ENCODE results near the gene CAPRIN1. TPM values are rescaled to one million over a fixed set of nuclear protein-coding genes. Genes with fewer than 3 reads are reported as not detected.

The CAPRIN1 gene
- total RNA-seq, 2 donors from 2014 or later = 151 to 262 TPM

DNA sequence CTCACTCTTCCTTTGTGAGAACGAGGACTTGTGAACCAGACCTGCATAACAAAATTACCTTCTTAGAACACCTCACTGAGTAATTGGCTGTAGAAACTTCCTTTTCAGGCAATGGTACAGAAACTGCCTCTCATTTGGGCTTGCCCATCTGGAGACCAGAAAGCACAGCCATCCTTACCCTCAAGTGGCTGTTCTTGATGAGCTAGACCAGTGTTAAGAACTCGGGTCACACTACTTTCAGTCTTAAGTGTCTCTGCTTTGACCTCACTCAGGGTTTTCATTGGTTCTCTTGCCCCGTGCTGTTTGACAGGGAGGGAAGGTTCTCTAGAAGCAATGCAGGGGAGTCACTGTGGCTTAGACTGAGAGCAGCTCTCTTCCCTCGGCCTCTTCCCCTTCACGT is 83.2 kb downstream of the CAPRIN1 start:
- H3K4me1 Mint-ChIP-seq = peaks cover 4% of the 10 kb centered on the region
- no peak overlapping the region for H3K4me3 Mint-ChIP-seq
- H3K27ac Mint-ChIP-seq = no peak overlapping the region
- peak; percentile 73 for ATAC-seq (replicated peaks)
- no peaks in the 10 kb centered on the region for H3K27me3 Mint-ChIP-seq
- peaks cover 100% of the 10 kb centered on the region for H3K36me3 Mint-ChIP-seq (ENCODE audit: low read depth)
- no peaks in the 10 kb centered on the region for H3K9me3 Mint-ChIP-seq

DNA sequence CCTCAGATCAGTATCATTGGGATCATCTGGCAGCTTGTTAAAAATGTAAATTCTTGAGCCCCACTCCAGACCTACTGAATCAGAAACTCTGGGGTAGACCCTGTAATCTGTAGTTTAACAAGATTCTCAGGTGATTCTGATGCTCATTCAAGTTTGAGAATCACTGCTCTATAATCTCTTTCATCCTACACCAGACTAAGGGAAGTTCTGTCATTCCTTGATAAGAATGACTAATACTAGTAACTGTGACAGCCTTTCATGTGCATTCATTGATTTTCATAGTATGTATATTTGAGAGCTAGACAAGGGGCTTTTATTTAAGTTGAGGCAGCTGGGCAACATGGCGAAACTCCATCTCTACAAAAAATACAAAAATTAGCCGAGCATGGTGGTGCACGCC is 83.9 kb downstream of the CAPRIN1 start:
- H3K27ac Mint-ChIP-seq = peak overlapping the region; percentile 65
- H3K4me1 Mint-ChIP-seq = peaks cover 4% of the 10 kb centered on the region
- H3K36me3 Mint-ChIP-seq (ENCODE audit: low read depth) = peaks cover 100% of the 10 kb centered on the region
- no peaks in the 10 kb centered on the region for H3K9me3 Mint-ChIP-seq
- ATAC-seq (replicated peaks) = peak; percentile 82
- no peaks in the 10 kb centered on the region for H3K27me3 Mint-ChIP-seq
- H3K4me3 Mint-ChIP-seq = no peak overlapping the region

DNA sequence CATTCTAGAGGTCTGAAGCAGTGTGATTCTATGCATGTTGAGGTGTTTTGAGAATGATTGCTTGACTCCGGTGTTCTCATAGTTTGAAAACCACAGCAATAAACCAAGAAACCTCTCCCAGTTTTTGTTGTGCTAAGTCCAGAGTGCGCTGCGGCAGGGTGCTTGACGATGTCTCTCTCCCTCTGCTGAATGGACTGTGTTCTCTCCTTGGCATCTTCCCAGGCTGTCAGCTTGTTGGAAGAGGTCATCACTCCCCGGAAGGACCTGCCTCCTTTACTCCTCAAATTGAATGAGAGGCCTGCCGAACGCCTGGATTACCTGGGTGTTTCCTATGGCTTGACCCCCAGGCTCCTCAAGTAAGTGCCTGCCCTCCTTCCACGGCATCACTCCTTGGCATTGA is 84.9 kb downstream of the CAPRIN1 start:
- Mint-ChIP-seq H3K27ac (no peak overlapping the region), H3K9me3 (no peaks in the 10 kb centered on the region), H3K27me3 (no peaks in the 10 kb centered on the region), H3K36me3 (ENCODE audit: low read depth) (peaks cover 100% of the 10 kb centered on the region), H3K4me3 (no peak overlapping the region), H3K4me1 (peaks cover 4% of the 10 kb centered on the region)
- ATAC-seq (replicated peaks) = no peak

DNA sequence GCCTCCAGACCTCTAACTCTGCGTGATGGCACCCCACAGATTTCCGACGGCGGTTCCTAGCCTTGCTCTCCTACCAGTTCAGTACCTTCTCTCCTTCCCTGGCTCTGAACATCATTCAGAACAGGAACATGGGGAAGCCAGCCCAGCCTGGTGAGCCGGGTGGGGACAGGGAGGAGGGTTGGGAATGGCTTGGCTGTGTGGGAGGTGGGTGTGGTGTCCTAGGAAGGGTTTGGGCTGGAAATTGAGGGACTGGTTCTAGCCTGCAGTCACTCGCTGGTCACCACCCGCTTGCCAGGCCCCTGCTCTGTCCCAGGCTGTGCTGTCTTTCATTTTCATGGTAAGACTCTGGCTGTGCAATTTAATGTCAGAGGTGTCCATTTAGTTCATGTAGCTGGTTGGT is 87.8 kb downstream of the CAPRIN1 start:
- Mint-ChIP-seq H3K4me3 (no peak overlapping the region), H3K27me3 (no peaks in the 10 kb centered on the region), H3K27ac (no peak overlapping the region), H3K9me3 (no peaks in the 10 kb centered on the region), H3K4me1 (peaks cover 4% of the 10 kb centered on the region), H3K36me3 (ENCODE audit: low read depth) (peaks cover 100% of the 10 kb centered on the region)
- ATAC-seq (replicated peaks) = no peak

DNA sequence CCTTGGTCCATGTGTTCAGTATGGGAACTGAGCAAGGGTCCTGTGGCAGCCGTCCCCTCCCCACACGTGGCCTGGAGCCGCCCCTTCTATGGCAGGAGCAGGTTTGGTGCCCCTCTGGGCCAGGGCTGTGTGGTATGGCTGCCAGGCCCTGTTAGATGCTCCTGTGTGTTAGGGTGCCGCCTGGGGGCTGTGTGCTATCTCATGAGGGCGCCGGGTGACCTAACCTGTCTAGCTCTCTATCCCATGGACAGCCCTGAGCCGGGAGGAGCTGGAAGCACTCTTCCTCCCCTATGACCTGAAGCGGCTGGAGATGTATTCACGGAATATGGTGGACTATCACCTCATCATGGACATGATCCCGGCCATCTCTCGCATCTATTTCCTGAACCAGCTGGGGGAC is 88.6 kb downstream of the CAPRIN1 start:
- H3K36me3 Mint-ChIP-seq (ENCODE audit: low read depth) = peaks cover 100% of the 10 kb centered on the region
- no peak for ATAC-seq (replicated peaks)
- no peak overlapping the region for H3K27ac Mint-ChIP-seq

DNA sequence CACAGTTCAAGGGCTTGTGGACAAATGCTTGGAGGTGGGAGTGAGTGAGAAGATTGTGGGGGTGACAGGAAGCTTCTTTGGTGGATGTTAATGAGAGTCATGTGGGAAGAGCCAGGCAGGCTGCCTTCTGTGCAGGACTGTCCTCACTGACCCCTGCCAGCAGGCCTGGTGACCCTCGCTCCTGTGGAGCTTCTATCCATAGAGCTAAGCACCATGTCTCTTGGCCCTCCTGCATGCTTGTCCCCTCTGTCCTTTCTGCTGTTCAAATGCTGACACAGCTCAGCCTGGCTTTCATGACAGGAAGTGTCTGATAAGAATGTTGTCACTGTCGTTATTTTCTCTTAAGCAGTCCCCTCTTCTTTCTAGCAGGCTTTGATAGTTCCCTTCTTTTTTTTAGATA is 91.5 kb downstream of the CAPRIN1 start:
- Mint-ChIP-seq H3K27ac (no peak overlapping the region), H3K4me3 (no peak overlapping the region), H3K36me3 (ENCODE audit: low read depth) (peaks cover 100% of the 10 kb centered on the region), H3K27me3 (no peaks in the 10 kb centered on the region), H3K9me3 (no peaks in the 10 kb centered on the region), H3K4me1 (no peaks in the 10 kb centered on the region)
- no peak for ATAC-seq (replicated peaks)

More for the DNA sequence above, 88.6 kb downstream of the CAPRIN1 start:
- Mint-ChIP-seq H3K9me3 (no peaks in the 10 kb centered on the region), H3K4me1 (peaks cover 4% of the 10 kb centered on the region), H3K4me3 (no peak overlapping the region), H3K27me3 (no peaks in the 10 kb centered on the region)

DNA sequence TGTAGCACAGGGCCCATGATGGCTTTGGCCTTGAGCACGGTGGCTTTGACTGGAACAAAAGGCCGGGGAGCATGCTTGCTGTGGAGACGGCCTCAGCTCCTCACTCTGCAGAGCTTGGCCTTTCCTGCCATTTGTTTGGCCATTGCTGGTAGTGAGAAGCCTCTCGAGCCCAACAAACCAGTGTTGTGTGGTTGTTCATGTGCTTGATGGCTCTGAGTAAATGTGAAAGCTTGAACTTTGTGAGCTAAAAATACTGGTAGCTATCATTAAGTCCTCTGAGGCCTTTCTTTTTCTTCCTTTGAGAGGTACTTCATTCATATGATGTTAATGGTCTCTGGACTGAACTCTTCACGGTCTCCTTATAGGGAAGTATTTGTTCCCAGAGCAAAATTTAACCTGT is 93.5 kb downstream of the CAPRIN1 start:
- Mint-ChIP-seq H3K4me3 (no peak overlapping the region), H3K36me3 (ENCODE audit: low read depth) (peaks cover 99% of the 10 kb centered on the region), H3K9me3 (no peaks in the 10 kb centered on the region), H3K27me3 (no peaks in the 10 kb centered on the region), H3K27ac (no peak overlapping the region), H3K4me1 (no peaks in the 10 kb centered on the region)
- no peak for ATAC-seq (replicated peaks)

DNA sequence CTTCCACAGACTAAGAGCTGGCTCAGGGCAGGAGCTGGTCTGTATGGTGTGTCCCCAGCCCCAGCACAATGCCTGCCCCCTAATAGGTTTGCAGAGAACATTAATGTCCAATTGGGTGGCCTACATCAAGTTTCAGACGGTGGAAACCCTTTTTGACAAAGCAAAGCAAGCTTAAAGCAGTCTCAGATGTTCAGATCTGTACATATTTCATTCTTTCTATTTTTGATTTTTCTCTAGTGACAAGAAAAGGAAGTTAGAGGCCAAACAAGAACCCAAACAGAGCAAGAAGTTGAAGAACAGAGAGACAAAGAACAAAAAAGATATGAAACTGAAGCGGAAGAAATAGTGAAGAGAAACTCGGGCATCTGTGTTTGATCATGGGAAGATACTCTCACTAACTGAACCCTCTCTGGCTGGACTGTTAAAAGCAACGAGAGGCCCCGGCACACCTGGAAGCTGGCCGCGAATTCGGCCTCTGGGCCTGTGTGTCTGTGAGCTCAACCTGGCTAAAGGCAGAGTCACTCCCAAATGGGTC is 94.4 kb downstream of the CAPRIN1 start:
- Mint-ChIP-seq H3K9me3 (no peaks in the 10 kb centered on the region), H3K27me3 (no peaks in the 10 kb centered on the region), H3K36me3 (ENCODE audit: low read depth) (peaks cover 99% of the 10 kb centered on the region), H3K4me1 (no peaks in the 10 kb centered on the region), H3K27ac (no peak overlapping the region), H3K4me3 (no peak overlapping the region)
- no peak for ATAC-seq (replicated peaks)

DNA sequence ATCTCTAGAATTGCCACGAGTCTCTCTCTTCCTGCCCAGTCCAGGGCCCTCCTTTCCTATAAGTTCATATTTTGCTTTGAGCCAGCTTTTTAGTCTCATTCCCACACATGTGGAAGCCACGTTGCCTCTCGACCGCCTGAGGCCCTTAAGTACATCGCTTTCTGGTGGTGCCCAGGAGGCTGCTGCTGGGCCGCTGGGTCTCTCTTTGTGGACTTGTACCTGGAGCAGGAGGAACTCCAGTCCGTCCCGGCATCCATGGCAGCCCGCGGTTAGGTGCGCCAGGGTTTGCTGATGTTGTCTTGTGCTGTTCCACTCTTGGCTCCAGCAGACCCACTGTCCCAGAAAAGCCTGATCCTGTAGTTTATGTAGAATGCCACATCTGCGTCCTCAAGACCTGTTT is 94.9 kb downstream of the CAPRIN1 start:
- Mint-ChIP-seq H3K27me3 (no peaks in the 10 kb centered on the region), H3K4me1 (no peaks in the 10 kb centered on the region), H3K9me3 (no peaks in the 10 kb centered on the region), H3K27ac (no peak overlapping the region), H3K36me3 (ENCODE audit: low read depth) (peaks cover 95% of the 10 kb centered on the region), H3K4me3 (no peak overlapping the region)
- ATAC-seq (replicated peaks) = no peak

DNA sequence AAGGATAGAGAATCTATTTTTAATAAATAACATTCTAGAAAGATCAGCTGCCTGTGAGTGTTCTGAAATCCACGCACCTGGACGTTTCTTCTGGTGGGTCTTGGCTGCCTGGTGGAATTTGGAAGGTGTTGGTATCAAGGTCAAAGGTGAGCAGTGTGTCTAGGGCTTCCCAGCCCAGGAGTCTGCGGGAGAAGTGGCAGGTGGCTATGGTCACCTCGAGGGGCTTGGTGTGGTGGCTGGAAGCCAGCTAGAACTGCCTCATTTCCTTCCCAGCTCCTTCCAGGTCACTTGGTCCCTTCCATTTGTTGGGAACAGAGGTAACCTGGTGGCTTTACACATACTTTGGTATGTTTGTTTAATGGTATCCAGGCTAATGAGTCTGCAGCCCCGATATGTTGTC is 95.3 kb downstream of the CAPRIN1 start:
- Mint-ChIP-seq H3K4me1 (no peaks in the 10 kb centered on the region), H3K27ac (no peak overlapping the region), H3K4me3 (no peak overlapping the region), H3K36me3 (ENCODE audit: low read depth) (peaks cover 90% of the 10 kb centered on the region), H3K27me3 (no peaks in the 10 kb centered on the region), H3K9me3 (no peaks in the 10 kb centered on the region)
- ATAC-seq (replicated peaks) = no peak

DNA sequence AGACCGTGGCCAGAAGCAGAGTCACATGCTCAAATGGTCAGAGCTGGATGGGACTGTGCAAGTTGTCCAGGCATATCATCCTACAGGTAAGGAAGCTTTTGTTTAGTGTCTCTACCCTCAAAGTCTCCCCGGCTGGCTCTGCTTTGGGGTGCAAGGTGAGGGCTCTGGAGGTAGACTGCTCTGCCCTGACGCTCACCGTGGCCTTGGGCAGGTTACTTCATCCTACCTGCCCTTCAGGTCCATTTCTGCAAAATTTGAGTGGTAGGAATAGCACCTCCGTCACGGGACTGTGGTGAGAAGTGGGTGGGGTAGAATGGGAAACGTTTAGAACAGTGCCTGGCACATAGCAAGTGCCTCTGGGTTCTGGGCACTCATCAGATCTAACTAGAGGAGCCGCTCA is 96.0 kb downstream of the CAPRIN1 start:
- Mint-ChIP-seq H3K4me3 (no peak overlapping the region), H3K36me3 (ENCODE audit: low read depth) (peaks cover 83% of the 10 kb centered on the region), H3K9me3 (no peaks in the 10 kb centered on the region), H3K27ac (no peak overlapping the region), H3K4me1 (no peaks in the 10 kb centered on the region), H3K27me3 (no peaks in the 10 kb centered on the region)
- no peak for ATAC-seq (replicated peaks)

DNA sequence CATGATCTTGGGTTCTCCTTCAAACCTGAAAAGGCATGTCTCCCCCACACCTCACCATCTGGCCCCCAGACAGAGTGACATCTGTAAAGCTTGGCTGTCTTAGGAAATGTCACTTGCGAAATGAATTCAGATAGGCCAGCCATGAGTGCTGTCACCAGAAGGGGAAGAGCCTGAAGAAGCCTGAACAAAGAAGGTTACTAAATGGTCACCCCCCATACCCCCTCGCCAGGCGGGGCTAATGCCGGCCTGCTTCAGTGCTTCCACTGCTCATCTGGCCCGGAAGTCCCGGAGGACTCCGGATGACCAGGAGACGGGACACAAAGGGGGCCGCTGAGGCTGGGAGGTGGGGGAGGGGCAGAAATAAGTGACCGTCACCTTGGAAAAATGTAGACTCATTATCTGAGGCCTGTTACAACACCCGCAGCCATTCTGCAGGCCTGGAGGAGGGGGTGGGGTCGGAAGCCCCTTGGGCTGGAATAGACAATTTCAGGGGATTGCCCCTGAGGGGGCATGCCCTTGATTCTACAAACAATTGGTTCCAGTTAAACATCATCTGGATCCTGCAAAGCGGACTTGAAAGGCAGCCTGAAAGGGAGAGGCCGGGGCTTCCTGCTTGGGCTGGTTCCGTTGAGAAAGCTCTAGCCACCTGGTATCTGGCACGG is 97.1 kb downstream of the CAPRIN1 start:
- H3K9me3 Mint-ChIP-seq = no peaks in the 10 kb centered on the region
- no peak overlapping the region for H3K27ac Mint-ChIP-seq
- no peaks in the 10 kb centered on the region for H3K27me3 Mint-ChIP-seq
- H3K36me3 Mint-ChIP-seq (ENCODE audit: low read depth) = peaks cover 72% of the 10 kb centered on the region
- no peak for ATAC-seq (replicated peaks)
- H3K4me3 Mint-ChIP-seq = no peak overlapping the region
- H3K4me1 Mint-ChIP-seq = no peaks in the 10 kb centered on the region

DNA sequence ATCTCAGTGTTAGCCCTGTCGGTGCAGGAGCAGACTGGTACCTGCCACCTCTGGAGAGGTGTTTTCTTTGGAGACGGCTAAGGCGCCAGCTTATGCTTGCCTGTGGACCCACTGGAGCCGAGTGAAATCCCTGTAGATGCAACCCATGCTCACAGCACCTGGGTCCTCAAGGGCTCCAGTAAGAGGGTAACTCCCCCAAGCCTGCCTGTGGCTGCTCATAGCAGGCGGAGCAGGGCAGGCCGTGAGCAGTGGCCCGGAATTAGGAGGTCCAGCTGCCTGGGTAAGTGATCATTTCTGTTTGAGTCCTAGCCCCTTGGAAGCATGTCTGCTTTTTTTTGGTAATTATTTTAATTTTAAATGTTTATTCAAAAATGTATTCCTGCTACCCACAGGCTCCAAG is 97.7 kb downstream of the CAPRIN1 start:
- Mint-ChIP-seq H3K4me1 (no peaks in the 10 kb centered on the region), H3K4me3 (no peak overlapping the region), H3K27me3 (no peaks in the 10 kb centered on the region), H3K9me3 (no peaks in the 10 kb centered on the region), H3K36me3 (ENCODE audit: low read depth) (peaks cover 66% of the 10 kb centered on the region), H3K27ac (no peak overlapping the region)
- no peak for ATAC-seq (replicated peaks)

DNA sequence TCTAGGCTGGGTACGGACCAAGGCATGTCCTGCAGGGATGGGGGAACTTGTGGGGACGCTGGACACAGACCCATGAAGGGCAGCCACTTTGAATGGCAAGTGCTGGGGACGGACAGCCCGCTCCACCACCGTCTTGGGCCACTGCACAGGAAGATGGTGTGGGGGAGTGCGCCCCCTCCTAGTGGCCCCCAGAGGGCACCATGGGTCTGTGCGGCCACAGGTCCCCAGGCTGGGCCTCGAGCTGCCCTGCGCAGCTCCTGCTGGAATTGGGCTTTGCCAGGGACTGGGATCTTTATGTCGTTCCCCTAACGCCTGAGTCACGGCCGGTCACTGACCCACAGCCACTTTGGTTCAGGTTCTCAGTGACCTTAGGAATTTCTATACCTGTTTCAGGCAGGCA is 98.3 kb downstream of the CAPRIN1 start:
- Mint-ChIP-seq H3K36me3 (ENCODE audit: low read depth) (peaks cover 61% of the 10 kb centered on the region), H3K9me3 (no peaks in the 10 kb centered on the region), H3K4me1 (no peaks in the 10 kb centered on the region), H3K27me3 (no peaks in the 10 kb centered on the region), H3K27ac (no peak overlapping the region), H3K4me3 (no peak overlapping the region)
- ATAC-seq (replicated peaks) = peak; percentile 22

DNA sequence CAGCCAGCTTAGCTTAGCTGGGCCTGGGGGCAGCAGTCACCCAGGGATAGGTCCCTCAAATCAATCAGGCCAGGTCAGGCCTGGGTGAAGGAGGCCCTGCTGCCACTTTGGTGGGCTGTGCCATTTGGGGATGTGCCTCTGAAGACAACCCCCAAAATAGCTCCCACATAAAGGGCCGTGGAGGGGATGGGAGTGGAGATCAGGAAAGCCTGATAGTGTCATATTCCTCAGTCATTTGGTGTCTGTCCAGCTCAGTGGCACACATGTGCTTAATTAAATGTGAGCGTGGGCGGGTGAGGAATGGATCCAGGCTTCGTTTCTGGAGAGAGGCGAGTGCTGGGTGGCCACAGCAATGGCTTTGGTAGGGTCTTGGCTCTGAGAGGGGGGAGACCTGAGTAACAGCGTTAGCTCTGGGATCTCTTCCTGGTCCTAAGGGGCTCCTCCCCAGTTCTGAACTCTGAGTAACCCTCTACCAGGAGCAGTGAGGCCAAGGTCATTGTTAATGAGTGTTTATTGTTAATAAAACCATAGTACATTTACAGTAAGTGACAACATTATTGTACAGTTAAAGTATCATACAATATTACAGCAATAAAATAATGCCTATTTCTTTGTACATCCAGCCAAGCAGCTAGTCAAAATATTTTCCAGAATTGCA is 99.1 kb downstream of the CAPRIN1 start:
- no peaks in the 10 kb centered on the region for H3K4me1 Mint-ChIP-seq
- H3K4me3 Mint-ChIP-seq = no peak overlapping the region
- H3K27me3 Mint-ChIP-seq = no peaks in the 10 kb centered on the region
- H3K9me3 Mint-ChIP-seq = no peaks in the 10 kb centered on the region
- no peak for ATAC-seq (replicated peaks)
- no peak overlapping the region for H3K27ac Mint-ChIP-seq
- H3K36me3 Mint-ChIP-seq (ENCODE audit: low read depth) = peaks cover 53% of the 10 kb centered on the region

All from activated T-helper 17 cell treated with anti-CD3 and anti-CD28 coated beads, Interleukin-2, amount 50 U/mL, for 72 hours (primary cell).